SK-N-SH (cell line): ENCODE results near the gene SNCAIP. TPM values are rescaled to one million over a fixed set of nuclear protein-coding genes. Genes with fewer than 3 reads are reported as not detected.

ENCODE experiments used
- CTCF ChIA-PET: fragments of 300-600, 350-600 bp; formaldehyde crosslinking; extraction: SDS; loops from one replicate; lab custom pipeline; 2021; lab: Yijun Ruan, JAX
- POLR2A ChIA-PET: fragments of 350-600 bp; sonication (Branson Sonifier 250); formaldehyde crosslinking; extraction: SDS; loops from one replicate; lab custom pipeline; 2020; ENCODE audit warnings: antibody characterized with exemption, inconsistent platforms; lab: Yijun Ruan, JAX
- DNase-seq: peaks from one replicate; pipeline ENCODE4 v3.0.0; 2012
- H2AFZ ChIP-seq: fragments of 200-600 bp; sonication (generic); 2 replicates; pipeline ENCODE4 v1.8.1; 2016; ENCODE audit warnings: antibody characterized with exemption, mild to moderate bottlenecking, low read depth
- H3F3A ChIP-seq: fragments of 200-600 bp; sonication (generic); replicated peaks from 2 replicates; pipeline ENCODE3; 2016; ENCODE audit warnings: antibody characterized with exemption, mild to moderate bottlenecking; ENCODE audit not compliant: insufficient read depth
- H3K27ac ChIP-seq, 2 experiments: fragments of 200-500 bp in 1 of 2; fragments of 200-600 bp in 1 of 2; sonication (Bioruptor generic) in 1 of 2; sonication (generic), shearing (Covaris generic) in 1 of 2; 2 replicates each; pipeline versions ENCODE4 v1.5.1 to v1.6.1; 2014 to 2016; ENCODE audit warnings: low read depth in 2 of 2, inconsistent platforms in 1 of 2, low read length in 1 of 2, mild to moderate bottlenecking in 1 of 2, mixed read lengths in 1 of 2
- H3K27me3 ChIP-seq: fragments of 200-600 bp; sonication (generic), shearing (Covaris generic); 2 replicates; pipeline ENCODE4 v1.6.1; 2016; ENCODE audit warnings: mixed run types; ENCODE audit not compliant: insufficient read depth
- H3K36me3 ChIP-seq, 2 experiments: fragments of 200-500 bp in 1 of 2; fragments of 200-600 bp in 1 of 2; sonication (Bioruptor generic) in 1 of 2; sonication (generic) in 1 of 2; replicated peaks in 1 of 2; 2 replicates each; pipeline versions ENCODE3 to v1.5.1; 2014 to 2016; ENCODE audit warnings: low read length in 1 of 2, mild to moderate bottlenecking in 1 of 2; ENCODE audit not compliant: insufficient read depth in 2 of 2, control insufficient read depth in 1 of 2
- H3K4me1 ChIP-seq, 2 experiments: fragments of 200-500 bp in 1 of 2; fragments of 200-600 bp in 1 of 2; sonication (Bioruptor generic) in 1 of 2; sonication (generic), shearing (Covaris generic) in 1 of 2; 2 replicates each; pipeline versions ENCODE4 v1.5.1 to v1.6.1; 2014 to 2016; ENCODE audit warnings: low read depth in 1 of 2, low read length in 1 of 2, mixed run types in 1 of 2; ENCODE audit not compliant: insufficient read depth in 2 of 2, control insufficient read depth in 1 of 2
- H3K4me2 ChIP-seq: fragments of 200-600 bp; sonication (generic), shearing (Covaris generic); 2 replicates; pipeline ENCODE4 v1.6.1; 2017; ENCODE audit warnings: mixed run types
- H3K4me3 ChIP-seq, 2 experiments: fragments of 200-500 bp in 1 of 2; fragments of 200-600 bp in 1 of 2; sonication (Bioruptor generic) in 1 of 2; sonication (generic), shearing (Covaris generic) in 1 of 2; 2 replicates each; pipeline versions ENCODE4 v1.5.1 to v1.8.1; 2014 to 2016; ENCODE audit warnings: low read depth in 2 of 2, inconsistent platforms in 1 of 2, low read length in 1 of 2, mild to moderate bottlenecking in 1 of 2, mixed read lengths in 1 of 2, moderate library complexity in 1 of 2
- H3K79me2 ChIP-seq: fragments of 200-600 bp; sonication (generic); 2 replicates; pipeline ENCODE4 v1.8.1; 2017; ENCODE audit warnings: mild to moderate bottlenecking; ENCODE audit not compliant: insufficient read depth
- H3K9ac ChIP-seq: fragments of 200-600 bp; sonication (generic); 2 replicates; pipeline ENCODE4 v1.6.1; 2017; ENCODE audit warnings: mixed run types
- H3K9me2 ChIP-seq: fragments of 200-600 bp; sonication (generic); 2 replicates; pipeline ENCODE4 v1.6.1; 2017; ENCODE audit warnings: mixed run types
- H3K9me3 ChIP-seq: fragments of 200-600 bp; sonication (generic); 2 replicates; pipeline ENCODE4 v1.6.1; 2017; ENCODE audit warnings: mixed run types, mild to moderate bottlenecking, moderate library complexity
- H4K20me1 ChIP-seq: fragments of 200-600 bp; sonication (generic); 2 replicates; pipeline ENCODE4 v1.6.1; 2017; ENCODE audit warnings: mild to moderate bottlenecking, mixed run types; ENCODE audit not compliant: insufficient read depth
- ELF1 ChIP-seq: IDR thresholded peaks from 2 replicates; pipeline ENCODE4 v1.4.0; 2012
- EZH2phosphoT487 ChIP-seq: fragments of 200-600 bp; sonication (generic); IDR thresholded peaks from 2 replicates; pipeline ENCODE4 v1.6.1; 2017; ENCODE audit warnings: low read depth, mixed run types, mild to moderate bottlenecking, antibody characterized with exemption, moderate library complexity, borderline replicate concordance
- FOSL2 ChIP-seq: IDR thresholded peaks from 2 replicates; pipeline ENCODE4 v1.4.0; 2012; ENCODE audit warnings: low read depth, mild to moderate bottlenecking, moderate library complexity, borderline replicate concordance
- FOXJ3 ChIP-seq: sonication (generic); formaldehyde crosslinking; IDR thresholded peaks from 2 replicates; pipeline ENCODE4 v1.5.1; 2020; ENCODE audit warnings: mild to moderate bottlenecking, missing genetic modification reagents
- GABPA ChIP-seq: IDR thresholded peaks from 2 replicates; pipeline ENCODE4 v1.4.0; 2012; ENCODE audit warnings: low read depth, mild to moderate bottlenecking
- GATA2 ChIP-seq: sonication (generic); formaldehyde crosslinking; IDR thresholded peaks from 2 replicates; pipeline ENCODE4 v1.5.0; 2020; ENCODE audit warnings: mild to moderate bottlenecking, missing genetic modification reagents
- IRF3 ChIP-seq: fragments of 150-350 bp; IDR thresholded peaks from 2 replicates; pipeline ENCODE4 v1.6.1; 2016; ENCODE audit warnings: mild to moderate bottlenecking, low read depth, low read length
- RAD21 ChIP-seq: IDR thresholded peaks from 2 replicates; pipeline ENCODE4 v1.6.1; 2012; ENCODE audit warnings: mild to moderate bottlenecking, low read length
- RFX5 ChIP-seq: IDR thresholded peaks from 2 replicates; pipeline ENCODE4 v1.6.1; 2012; ENCODE audit warnings: mild to moderate bottlenecking, improper control_type of control experiment, low read length
- RXRA ChIP-seq: IDR thresholded peaks from 2 replicates; pipeline ENCODE4 v1.4.0; 2012; ENCODE audit warnings: low read depth, mild to moderate bottlenecking, borderline replicate concordance
- SIN3A ChIP-seq: IDR thresholded peaks from 2 replicates; pipeline ENCODE4 v1.6.1; 2012; ENCODE audit warnings: low read depth, mild to moderate bottlenecking, low read length, moderate library complexity, borderline replicate concordance
- SMC3 ChIP-seq: IDR thresholded peaks from 2 replicates; pipeline ENCODE4 v1.6.1; 2012; ENCODE audit warnings: low read depth, low read length, improper control_type of control experiment
- TCF12 ChIP-seq: IDR thresholded peaks from 2 replicates; pipeline ENCODE4 v1.4.0; 2012
- TEAD4 ChIP-seq: IDR thresholded peaks from 2 replicates; pipeline ENCODE4 v1.4.0; 2012; ENCODE audit warnings: mild to moderate bottlenecking, borderline replicate concordance; ENCODE audit not compliant: insufficient read depth
- USF1 ChIP-seq: IDR thresholded peaks from 2 replicates; pipeline ENCODE4 v1.4.0; 2012; ENCODE audit warnings: low read depth, borderline replicate concordance
- YY1 ChIP-seq: IDR thresholded peaks from 2 replicates; pipeline ENCODE4 v1.4.0; 2012; ENCODE audit warnings: low read depth, mild to moderate bottlenecking
- WGBS: methylation state at CpG from one replicate; pipeline ENCODE4 v1.1.6; 2017; ENCODE audit warnings: low lambda C conversion rate; 5-methylcytosine and 5-hydroxymethylcytosine counted together
- polyA plus RNA-seq, 3 experiments: library from polyadenylated mRNA; depleted of rRNA; stranded (reverse); fragments of >200 nt; gene quantifications; 2 replicates each; pipeline ENCODE4 v1.2.3, GENCODE V29; 2012

SNCAIP gene
- polyA plus RNA-seq, 1 of the 3 experiments (the other 2 are of a cell fraction) = not detected

- no peak for TF ChIP-seq GABPA
Measured at GRCh38 chr5:122374110-122374509, 62.1 kb downstream of the SNCAIP start (continued).

- 19% methylated on average over 2 of the region's 2 CpGs for WGBS
- no peak for DNase-seq
- H3F3A ChIP-seq = no peaks in the 10 kb centered on the region
- no peak overlapping the region for H3K4me2 ChIP-seq
- no peaks in the 10 kb centered on the region for H3K9me3 ChIP-seq
- H3K4me3 ChIP-seq = no peak overlapping the region
- no peaks in the 10 kb centered on the region for H3K79me2 ChIP-seq
- H3K9ac ChIP-seq = no peak overlapping the region
- H3K27me3 ChIP-seq = no peaks in the 10 kb centered on the region
- no peaks in the 10 kb centered on the region for H3K9me2 ChIP-seq
- TF ChIP-seq RAD21 = no peak
- TF ChIP-seq FOSL2 = no peak
- no peak for TF ChIP-seq USF1
- no peak for TF ChIP-seq YY1
- TF ChIP-seq GATA2 (CRISPR knock-in tag) = no peak
- no peak for TF ChIP-seq ELF1
- no peak for TF ChIP-seq SIN3A
- no peak for TF ChIP-seq FOXJ3
- TF ChIP-seq SMC3 = no peak
- TF ChIP-seq TEAD4 = no peak
- no peak for TF ChIP-seq RFX5
- no peak for TF ChIP-seq IRF3
- TF ChIP-seq EZH2phosphoT487 = no peak
- no peak for TF ChIP-seq RXRA
- H3K36me3 ChIP-seq = no peaks in the 10 kb centered on the region
- no peak overlapping the region for H3K27ac ChIP-seq
- no peak overlapping the region for H2AFZ ChIP-seq
- ChIA-PET CTCF (no interaction called here), POLR2A (no interaction called here)
- no peaks in the 10 kb centered on the region for H4K20me1 ChIP-seq
- H3K4me1 ChIP-seq = no peaks in the 10 kb centered on the region; a peak in 2 of 4 replicates
Measured at GRCh38 chr5:122375801-122376200, 63.8 kb downstream of the SNCAIP start.

- CTCF ChIA-PET = no interaction called here
- no peak for DNase-seq
- H3K4me3 ChIP-seq = no peak overlapping the region
Measured at GRCh38 chr5:122376250-122376649, 64.2 kb downstream of the SNCAIP start.

More at GRCh38 chr5:122376250-122376649, 64.2 kb downstream of the SNCAIP start:
- H3K9ac ChIP-seq = no peak overlapping the region
- no peaks in the 10 kb centered on the region for H4K20me1 ChIP-seq
- no peaks in the 10 kb centered on the region for H3K27me3 ChIP-seq
- TF ChIP-seq ELF1 (no peak), TCF12 (no peak)
- TF ChIP-seq, all 33 proteins: peak for 0
- Histone ChIP-seq H3K4me2 (no peak overlapping the region), H2AFZ (no peak overlapping the region), H3K79me2 (no peaks in the 10 kb centered on the region), H3K27ac (no peak overlapping the region), H3F3A (no peaks in the 10 kb centered on the region), H3K9me3 (no peaks in the 10 kb centered on the region), H3K4me1 (no peaks in the 10 kb centered on the region; a peak in 2 of 4 replicates), H3K36me3 (no peaks in the 10 kb centered on the region), H3K9me2 (no peaks in the 10 kb centered on the region)
- POLR2A ChIA-PET = no interaction called here
